ENCODE results near the gene IL12RB2. TPM values are rescaled to one million over a fixed set of nuclear protein-coding genes. Genes with fewer than 3 reads are reported as not detected.
A peak's percentile ranks its signal among the peaks of the same experiment; 100 is the strongest.

Gene IL12RB2
- total RNA-seq, 2 donors from 2014 or later = 1.3 to 3.3 TPM

GRCh38 chr1:67376381-67376780, 68.7 kb downstream of the IL12RB2 start:
- H3K9me3 ChIP-seq = no peaks in the 10 kb centered on the region
- intact Hi-C loops (cut with DNase I) = no loop called here
- no peaks in the 10 kb centered on the region for H3K27me3 ChIP-seq
- no peaks in the 10 kb centered on the region for H3K4me1 ChIP-seq
- H3K4me3 ChIP-seq = no peak overlapping the region
- ATAC-seq (no peak), DNase-seq (no peak)
- TF ChIP-seq CTCF (IDR thresholded peaks at IDR 0.05) (no peak), POLR2A (IDR thresholded peaks at IDR 0.05) (no peak)
- 41 to 55% methylated on average over 3 of the region's 3 CpGs for WGBS, 2 donors
- no peak overlapping the region for H3K27ac ChIP-seq
- H3K36me3 ChIP-seq (replicated peaks in 1 of 2; ENCODE audit: insufficient read depth in 1 of 2, low read depth in 2 of 2) = no peaks in the 10 kb centered on the region

GRCh38 chr1:67377253-67377652, 69.6 kb downstream of the IL12RB2 start:
- H3K4me3 ChIP-seq = no peak overlapping the region
- intact Hi-C loops (cut with DNase I) = no loop called here
- no peak overlapping the region for H3K27ac ChIP-seq
- ATAC-seq (no peak), DNase-seq (no peak)
- no peaks in the 10 kb centered on the region for H3K9me3 ChIP-seq
- no peak for TF ChIP-seq CTCF (IDR thresholded peaks at IDR 0.05)
- no peak for TF ChIP-seq POLR2A (IDR thresholded peaks at IDR 0.05)
- H3K36me3 ChIP-seq (replicated peaks in 1 of 2; ENCODE audit: insufficient read depth in 1 of 2, low read depth in 2 of 2) = no peaks in the 10 kb centered on the region
- H3K27me3 ChIP-seq = no peaks in the 10 kb centered on the region
- H3K4me1 ChIP-seq = no peaks in the 10 kb centered on the region
- 91 to 100% methylated on average over 1 of the region's 1 CpG for WGBS, 2 donors

- ATAC-seq (no peak), DNase-seq (no peak)
- Histone ChIP-seq H3K4me1 (no peaks in the 10 kb centered on the region), H3K36me3 (replicated peaks in 1 of 2; ENCODE audit: insufficient read depth in 1 of 2, low read depth in 2 of 2) (no peaks in the 10 kb centered on the region), H3K27ac (no peak overlapping the region), H3K27me3 (no peaks in the 10 kb centered on the region), H3K9me3 (peaks cover 0 to 8% (median 0%) of the 10 kb centered on the region in 3 donors), H3K4me3 (no peak overlapping the region)
- intact Hi-C loops (cut with DNase I) = no loop called here
- no peak for TF ChIP-seq CTCF (IDR thresholded peaks at IDR 0.05)
- TF ChIP-seq POLR2A (IDR thresholded peaks at IDR 0.05) = no peak
- WGBS, 2 donors = 50 to 59% methylated on average over 4 of the region's 4 CpGs
Observed at GRCh38 chr1:67381154-67381553, 73.5 kb downstream of the IL12RB2 start.

- Histone ChIP-seq H3K4me1 (no peaks in the 10 kb centered on the region), H3K27me3 (no peaks in the 10 kb centered on the region), H3K4me3 (no peak overlapping the region), H3K9me3 (peaks cover 0 to 8% (median 0%) of the 10 kb centered on the region in 3 donors), H3K36me3 (replicated peaks in 1 of 2; ENCODE audit: insufficient read depth in 1 of 2, low read depth in 2 of 2) (no peaks in the 10 kb centered on the region), H3K27ac (no peak overlapping the region)
- DNase-seq = peak in 1 of 4 donors; percentile 6
- ATAC-seq = peak; percentile 21
- TF ChIP-seq POLR2A (IDR thresholded peaks at IDR 0.05) (no peak), CTCF (IDR thresholded peaks at IDR 0.05) (no peak)
- intact Hi-C loops (cut with DNase I) = no loop called here
- 82 to 86% methylated on average over 1 of the region's 1 CpG for WGBS, 2 donors
Observed at GRCh38 chr1:67382292-67382691, 74.6 kb downstream of the IL12RB2 start.

- no peak overlapping the region for H3K4me3 ChIP-seq
- no peaks in the 10 kb centered on the region for H3K4me1 ChIP-seq
- TF ChIP-seq POLR2A (IDR thresholded peaks at IDR 0.05) (no peak), CTCF (IDR thresholded peaks at IDR 0.05) (no peak)
- DNase-seq (no peak), ATAC-seq (no peak)
- H3K36me3 ChIP-seq (replicated peaks in 1 of 2; ENCODE audit: insufficient read depth in 1 of 2, low read depth in 2 of 2) = no peaks in the 10 kb centered on the region
- intact Hi-C loops (cut with DNase I) = no loop called here
- H3K9me3 ChIP-seq = peaks cover 0 to 8% (median 0%) of the 10 kb centered on the region in 3 donors
- no peaks in the 10 kb centered on the region for H3K27me3 ChIP-seq
- no peak overlapping the region for H3K27ac ChIP-seq
- WGBS, 2 donors = 60 to 75% methylated on average over 1 of the region's 2 CpGs
Observed at GRCh38 chr1:67383999-67384638, 76.4 kb downstream of the IL12RB2 start.

Data from body of pancreas (tissue), 4 donors.